HG03565 (cell line): Measurements from ENCODE around the gene ZFAND2A.
"Not testable (repeated sequence)": the region's sequence is repeated elsewhere in the genome, so short reads cannot be mapped to it uniquely, and the experiment has no call there.

Source experiments
- ATAC-seq: cut with Tn5 transposase; IDR thresholded peaks from one replicate; pipeline ENCODE4 v1.9.1; 2021; ENCODE audit warnings: mild to moderate bottlenecking, moderate library complexity; ENCODE audit not compliant: unreplicated experiment

Gene ZFAND2A

GRCh38 chr7:1154172-1154739 lies 5.7 kb downstream of the ZFAND2A start:
- ATAC-seq, result no peak

- ATAC-seq, result no peak
Observed at GRCh38 chr7:1152492-1152891, 7.5 kb downstream of the ZFAND2A start.

- ATAC-seq, result no peak
Observed at GRCh38 chr7:1151653-1152425, 8.2 kb downstream of the ZFAND2A start.

GRCh38 chr7:1151156-1151555 lies 8.8 kb downstream of the ZFAND2A start:
- ATAC-seq, result no peak

- no peak for ATAC-seq
Observed at GRCh38 chr7:1150400-1151002, 9.5 kb downstream of the ZFAND2A start.

- no peak for ATAC-seq
Observed at GRCh38 chr7:1149351-1149794, 10.6 kb downstream of the ZFAND2A start.

- not testable (repeated sequence) for ATAC-seq
Observed at GRCh38 chr7:1147873-1148272, 12.1 kb downstream of the ZFAND2A start.

- ATAC-seq, result no peak
Observed at GRCh38 chr7:1144269-1144771, 15.7 kb downstream of the ZFAND2A start.

- ATAC-seq, result not testable (repeated sequence)
Observed at GRCh38 chr7:1143031-1143430, 17.0 kb downstream of the ZFAND2A start.

- ATAC-seq, result no peak
Observed at GRCh38 chr7:1142051-1142635, 17.9 kb downstream of the ZFAND2A start.

- ATAC-seq, result no peak
Observed at GRCh38 chr7:1141651-1142050, 18.3 kb downstream of the ZFAND2A start.

GRCh38 chr7:1140476-1141104 lies 19.4 kb downstream of the ZFAND2A start:
- no peak for ATAC-seq

GRCh38 chr7:1137517-1138167 lies 22.4 kb downstream of the ZFAND2A start:
- ATAC-seq, result peak; percentile 32

- no peak for ATAC-seq
Observed at GRCh38 chr7:1136841-1137516, 23.0 kb downstream of the ZFAND2A start.

GRCh38 chr7:1134951-1135350 lies 25.0 kb downstream of the ZFAND2A start:
- no peak for ATAC-seq

- ATAC-seq, result no peak
Observed at GRCh38 chr7:1131471-1132265, 28.3 kb downstream of the ZFAND2A start.

GRCh38 chr7:1130021-1130990 lies 29.7 kb downstream of the ZFAND2A start:
- ATAC-seq, result no peak

GRCh38 chr7:1129431-1129830 lies 30.6 kb downstream of the ZFAND2A start:
- no peak for ATAC-seq
